HUES64 (cell line): Measurements from ENCODE around the gene CBLC. TPM values are rescaled to one million over a fixed set of nuclear protein-coding genes. Genes with fewer than 3 reads are reported as not detected.

ENCODE experiments used
- H3K27ac ChIP-seq: 2 replicates; pipeline ENCODE4 v1.7.0; 2013; ENCODE audit warnings: low read depth, low read length, inconsistent platforms
- H3K27me3 ChIP-seq: 2 replicates; pipeline ENCODE4 v1.6.1; 2013; ENCODE audit warnings: mild to moderate bottlenecking, low read length; ENCODE audit not compliant: insufficient read depth
- H3K36me3 ChIP-seq: 2 replicates; pipeline ENCODE4 v1.6.1; 2013; ENCODE audit warnings: mild to moderate bottlenecking, low read length; ENCODE audit not compliant: insufficient read depth
- H3K4me1 ChIP-seq: 2 replicates; pipeline ENCODE4 v1.6.1; 2013; ENCODE audit warnings: mild to moderate bottlenecking, low read length, moderate library complexity; ENCODE audit not compliant: insufficient read depth
- H3K4me3 ChIP-seq: 2 replicates; pipeline ENCODE4 v1.5.1; 2013; ENCODE audit warnings: mild to moderate bottlenecking, low read length, moderate library complexity
- H3K9ac ChIP-seq: 2 replicates; pipeline ENCODE4 v1.6.1; 2013; ENCODE audit warnings: mild to moderate bottlenecking, low read depth, low read length
- H3K9me3 ChIP-seq: 2 replicates; pipeline ENCODE4 v1.6.1; 2013; ENCODE audit warnings: low read depth, low read length; ENCODE audit not compliant: insufficient read depth
- WGBS: fragments of 150-250, 120-280 bp; methylation state at CpG from one replicate; pipeline ENCODE4 v1.1.7; 2013; ENCODE audit warnings: missing lambda C conversion rate; 5-methylcytosine and 5-hydroxymethylcytosine counted together
- polyA plus RNA-seq, 2 experiments: library from polyadenylated mRNA; stranded (reverse); fragments of 50-300 nt; gene quantifications; one replicate each; pipeline ENCODE4 v1.2.3, GENCODE V29; 2013

The CBLC gene, protein sequence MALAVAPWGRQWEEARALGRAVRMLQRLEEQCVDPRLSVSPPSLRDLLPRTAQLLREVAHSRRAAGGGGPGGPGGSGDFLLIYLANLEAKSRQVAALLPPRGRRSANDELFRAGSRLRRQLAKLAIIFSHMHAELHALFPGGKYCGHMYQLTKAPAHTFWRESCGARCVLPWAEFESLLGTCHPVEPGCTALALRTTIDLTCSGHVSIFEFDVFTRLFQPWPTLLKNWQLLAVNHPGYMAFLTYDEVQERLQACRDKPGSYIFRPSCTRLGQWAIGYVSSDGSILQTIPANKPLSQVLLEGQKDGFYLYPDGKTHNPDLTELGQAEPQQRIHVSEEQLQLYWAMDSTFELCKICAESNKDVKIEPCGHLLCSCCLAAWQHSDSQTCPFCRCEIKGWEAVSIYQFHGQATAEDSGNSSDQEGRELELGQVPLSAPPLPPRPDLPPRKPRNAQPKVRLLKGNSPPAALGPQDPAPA
- polyA plus RNA-seq (2013, experiment 1 of 2): 3.9 TPM
- polyA plus RNA-seq (2013, experiment 2 of 2): 5.1 TPM

GRCh38 chr19:44777715-44778347, at the start of gene CBLC:
Gene CBLC (plus strand): TSS chr19:44777890. CDS start chr19:44777932, 42 bp downstream.
- H3K4me3 ChIP-seq: peak within 1 kb of the TSS; percentile 78

DNA sequence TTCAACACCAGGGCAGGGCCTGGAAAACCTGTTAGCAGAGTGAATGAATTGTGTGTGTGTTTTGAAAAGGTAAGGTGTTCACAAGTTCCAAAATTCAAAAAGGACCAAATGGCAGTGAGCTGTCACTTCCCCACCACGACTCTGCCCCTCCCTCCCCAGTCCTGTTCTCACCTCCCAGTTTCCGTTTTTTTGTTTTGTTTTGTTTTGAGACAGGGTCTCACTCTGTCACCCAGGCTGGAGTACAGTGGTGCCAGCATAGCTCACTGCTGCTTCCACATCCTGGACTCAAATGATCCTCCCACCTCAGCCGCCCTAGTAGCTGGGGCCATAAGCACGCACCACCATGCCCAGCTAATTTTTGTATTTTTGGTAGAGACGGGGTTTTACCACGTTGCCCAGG, 49.5 kb upstream of the CBLC start:
- Histone ChIP-seq H3K4me3 (no peak overlapping the region), H3K36me3 (no peaks in the 10 kb centered on the region), H3K27me3 (no peaks in the 10 kb centered on the region; the same call in 1 of the 2 replicates), H3K9ac (no peak overlapping the region), H3K4me1 (no peaks in the 10 kb centered on the region), H3K9me3 (no peaks in the 10 kb centered on the region), H3K27ac (no peak overlapping the region)
- 81% methylated on average over 6 of the region's 6 CpGs for WGBS

More at GRCh38 chr19:44777715-44778347, at the start of gene CBLC:
- H3K36me3 ChIP-seq: peaks cover 6% of the 10 kb centered on the region; the same call in 1 of the 2 replicates
- H3K9me3 ChIP-seq: no peaks in the 10 kb centered on the region
- no peaks in the 10 kb centered on the region; the same call in 1 of the 2 replicates for H3K4me1 ChIP-seq
- H3K27me3 ChIP-seq: no peaks in the 10 kb centered on the region
- 5% methylated on average over 47 of the region's 47 CpGs for WGBS
- no peak within 1 kb of the TSS for H3K27ac ChIP-seq
- peak within 1 kb of the TSS; percentile 65 for H3K9ac ChIP-seq

DNA sequence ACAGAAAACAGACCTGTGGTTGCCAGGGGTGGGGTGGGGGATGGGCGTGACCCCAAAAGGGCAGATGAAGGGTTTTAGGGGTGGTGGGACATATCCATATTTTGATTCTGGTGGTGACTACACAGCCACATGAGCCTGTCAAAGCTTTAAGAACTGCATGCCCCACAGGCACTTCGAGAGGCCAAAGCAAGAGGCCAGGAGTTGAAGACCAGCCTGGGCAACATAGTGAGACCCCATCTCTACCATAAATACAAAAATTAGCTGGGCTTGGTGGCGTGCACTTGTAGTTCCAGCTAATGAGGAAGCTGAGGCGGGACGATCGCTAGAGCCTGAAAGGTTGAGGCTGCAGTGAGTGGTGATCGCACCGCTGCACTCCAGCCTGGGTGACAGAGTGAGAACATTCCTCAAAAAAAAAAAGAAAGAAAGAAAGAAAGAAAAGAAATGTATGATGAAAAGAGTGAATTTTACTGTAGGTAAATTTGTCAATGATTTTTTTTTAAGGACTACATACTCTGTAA, 48.1 kb upstream of the CBLC start:
- H3K36me3 ChIP-seq: no peaks in the 10 kb centered on the region
- H3K27ac ChIP-seq: no peak overlapping the region
- H3K9me3 ChIP-seq: no peaks in the 10 kb centered on the region
- H3K27me3 ChIP-seq: no peaks in the 10 kb centered on the region; the same call in 1 of the 2 replicates
- no peaks in the 10 kb centered on the region for H3K4me1 ChIP-seq
- H3K9ac ChIP-seq: no peak overlapping the region
- H3K4me3 ChIP-seq: no peak overlapping the region
- 94% methylated on average over 8 of the region's 8 CpGs for WGBS

DNA sequence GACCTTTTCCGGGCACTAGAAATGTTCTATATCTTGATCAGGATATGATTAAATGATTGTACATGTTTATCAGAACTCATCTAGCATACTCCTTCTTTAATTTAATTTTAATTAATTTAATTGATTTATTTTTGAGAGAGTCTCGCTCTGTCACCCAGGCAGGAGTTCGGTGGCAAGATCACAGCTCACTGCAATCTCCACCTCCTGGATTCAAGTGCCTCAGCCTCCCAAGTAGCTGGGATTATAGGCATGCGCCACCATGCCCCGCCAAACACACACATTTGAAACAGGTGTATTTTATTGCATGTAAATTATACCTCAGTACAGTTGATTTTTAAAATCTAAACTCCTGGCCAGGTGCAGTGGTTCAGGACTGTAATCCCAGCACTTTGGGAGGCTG, 46.6 kb upstream of the CBLC start:
- no peak overlapping the region for H3K9ac ChIP-seq
- H3K27me3 ChIP-seq: no peaks in the 10 kb centered on the region
- no peaks in the 10 kb centered on the region for H3K9me3 ChIP-seq
- H3K27ac ChIP-seq: no peak overlapping the region
- no peak overlapping the region for H3K4me3 ChIP-seq
- 90% methylated on average over 4 of the region's 5 CpGs for WGBS
- no peaks in the 10 kb centered on the region for H3K36me3 ChIP-seq
- no peaks in the 10 kb centered on the region for H3K4me1 ChIP-seq

DNA sequence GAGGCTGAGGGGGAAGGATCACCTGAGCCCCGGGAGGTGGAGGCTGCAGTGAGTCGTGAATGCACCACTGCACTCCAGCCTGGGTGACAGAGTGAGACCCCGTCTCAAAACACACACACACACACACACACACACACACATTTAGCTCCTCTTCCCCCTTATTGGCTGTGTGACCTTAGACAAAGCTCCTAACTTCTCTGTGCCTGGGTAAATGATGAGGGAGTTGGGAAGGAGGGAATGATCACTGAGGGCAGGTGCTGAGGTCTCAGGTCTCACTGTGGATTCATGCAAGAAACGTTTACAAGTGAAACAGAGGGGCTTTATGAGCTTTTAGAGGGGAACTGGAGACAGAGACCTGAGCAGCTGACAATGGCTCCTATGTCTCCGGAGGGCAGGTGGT, 46.1 kb upstream of the CBLC start:
- 79% methylated on average over 5 of the region's 5 CpGs for WGBS
- Histone ChIP-seq H3K27me3 (no peaks in the 10 kb centered on the region), H3K9me3 (no peaks in the 10 kb centered on the region), H3K9ac (no peak overlapping the region), H3K27ac (no peak overlapping the region), H3K4me3 (no peak overlapping the region), H3K4me1 (no peaks in the 10 kb centered on the region), H3K36me3 (no peaks in the 10 kb centered on the region)

GRCh38 chr19:44732235-44733014, 45.3 kb upstream of the CBLC start:
- Histone ChIP-seq H3K9ac (no peak overlapping the region), H3K4me1 (no peaks in the 10 kb centered on the region), H3K27me3 (no peaks in the 10 kb centered on the region), H3K4me3 (no peak overlapping the region), H3K36me3 (no peaks in the 10 kb centered on the region), H3K27ac (no peak overlapping the region), H3K9me3 (no peaks in the 10 kb centered on the region)
- WGBS: 82% methylated on average over 11 of the region's 11 CpGs

GRCh38 chr19:44734357-44734756, 43.3 kb upstream of the CBLC start:
- H3K9me3 ChIP-seq: no peaks in the 10 kb centered on the region
- H3K27ac ChIP-seq: no peak overlapping the region
- no peaks in the 10 kb centered on the region for H3K4me1 ChIP-seq
- no peak overlapping the region for H3K4me3 ChIP-seq
- no peaks in the 10 kb centered on the region for H3K27me3 ChIP-seq
- H3K9ac ChIP-seq: no peak overlapping the region
- 0% methylated on average over 1 of the region's 1 CpG for WGBS
- no peaks in the 10 kb centered on the region for H3K36me3 ChIP-seq

GRCh38 chr19:44735011-44735410, 42.7 kb upstream of the CBLC start:
- WGBS: 85% methylated on average over 5 of the region's 5 CpGs

GRCh38 chr19:44737238-44738071, 40.2 kb upstream of the CBLC start:
- Histone ChIP-seq H3K27me3 (no peaks in the 10 kb centered on the region), H3K9ac (no peak overlapping the region), H3K9me3 (no peaks in the 10 kb centered on the region), H3K27ac (no peak overlapping the region), H3K4me1 (0 out of 2 replicates have a peak, but pooled peaks cover 3% of the 10 kb centered on the region), H3K36me3 (no peaks in the 10 kb centered on the region), H3K4me3 (no peak overlapping the region)
- WGBS: 75% methylated on average over 13 of the region's 13 CpGs

More at GRCh38 chr19:44735011-44735410, 42.7 kb upstream of the CBLC start:
- Histone ChIP-seq H3K36me3 (no peaks in the 10 kb centered on the region), H3K27ac (no peak overlapping the region), H3K9me3 (no peaks in the 10 kb centered on the region), H3K4me3 (no peak overlapping the region), H3K9ac (no peak overlapping the region), H3K27me3 (no peaks in the 10 kb centered on the region), H3K4me1 (no peaks in the 10 kb centered on the region)

DNA sequence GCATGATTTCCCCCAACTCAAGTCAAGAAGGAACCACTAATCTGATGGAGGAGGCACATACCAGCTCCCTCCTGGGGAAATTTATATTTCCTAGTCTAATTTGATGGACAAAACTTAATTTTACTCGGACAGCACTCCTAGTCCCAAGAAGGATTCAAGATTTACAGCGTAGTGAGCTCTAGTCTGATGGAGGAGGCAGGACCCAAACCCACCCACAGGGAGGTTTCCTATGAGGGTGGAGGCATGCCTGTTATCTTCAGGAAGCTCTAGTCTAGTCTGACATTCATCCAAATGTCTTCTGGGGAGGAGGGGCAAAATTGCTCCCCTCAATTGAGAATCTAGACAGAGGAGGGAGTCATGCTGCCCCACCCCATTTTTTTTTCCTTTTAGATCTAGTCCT, 39.6 kb upstream of the CBLC start:
- no peak overlapping the region for H3K27ac ChIP-seq
- H3K4me1 ChIP-seq: 0 out of 2 replicates have a peak, but pooled peaks cover 3% of the 10 kb centered on the region
- no peaks in the 10 kb centered on the region for H3K36me3 ChIP-seq
- WGBS: 92% methylated on average over 2 of the region's 2 CpGs
- no peaks in the 10 kb centered on the region for H3K27me3 ChIP-seq
- H3K9me3 ChIP-seq: no peaks in the 10 kb centered on the region
- no peak overlapping the region for H3K9ac ChIP-seq
- H3K4me3 ChIP-seq: no peak overlapping the region
